ENCODE data around the gene ADGRE3.

GRCh38 chr19:14676762-14677161, 2.1 kb upstream of the ADGRE3 start:
- no peak for TF ChIP-seq TAF1 (IDR thresholded peaks at IDR 0.05; ENCODE audit: low read depth, low read length)
- no peak for TF ChIP-seq POLR2A (IDR thresholded peaks at IDR 0.05; ENCODE audit: low read depth, low read length)
- no peak for TF ChIP-seq POLR2AphosphoS5 (IDR thresholded peaks at IDR 0.05; ENCODE audit: low read depth, low read length)
- no peak for TF ChIP-seq SPI1 (IDR thresholded peaks at IDR 0.05; ENCODE audit: low read depth, low read length)
- TF ChIP-seq PAX5 (IDR thresholded peaks at IDR 0.05; ENCODE audit: insufficient read depth, low read length, severe bottlenecking), result no peak
